HCT116 (cell line): ENCODE data around the gene TMEM52.

Experiments
- EZH2 ChIP-seq: fragments of 200-600 bp; sonication (generic); IDR thresholded peaks from 2 replicates; pipeline ENCODE4 v1.6.1; 2017; ENCODE audit warnings: antibody characterized with exemption, mixed run types
- JUND ChIP-seq: IDR thresholded peaks from 2 replicates; pipeline ENCODE4 v1.6.1; 2012
- POLR2A ChIP-seq: IDR thresholded peaks from 2 replicates; pipeline ENCODE4 v1.7.0; 2011; ENCODE audit warnings: borderline replicate concordance; ENCODE audit not compliant: insufficient read depth, insufficient read length; ENCODE audit errors: extremely low read depth
- POLR2AphosphoS5 ChIP-seq: IDR thresholded peaks from 2 replicates; pipeline ENCODE4 v1.6.1; 2011; ENCODE audit warnings: mild to moderate bottlenecking, low read depth, low read length, moderate library complexity
- TF ChIP-seq, protein P1 (sequence below), 3 experiments: fragments of 200-600 bp in 1 of 3; sonication (generic) in 1 of 3; IDR thresholded peaks in 2 of 3; conservative IDR thresholded peaks in 1 of 3; 2 replicates each; pipeline ENCODE4 v1.5.1; 2012 to 2017; ENCODE audit warnings: low read depth in 2 of 3, low read length in 2 of 3, antibody characterized with exemption in 1 of 3, borderline replicate concordance in 1 of 3, control low read depth in 1 of 3, mild to moderate bottlenecking in 1 of 3, mixed read lengths in 1 of 3, mixed run types in 1 of 3, moderate library complexity in 1 of 3; ENCODE audit not compliant: insufficient read depth in 1 of 3

DNA sequence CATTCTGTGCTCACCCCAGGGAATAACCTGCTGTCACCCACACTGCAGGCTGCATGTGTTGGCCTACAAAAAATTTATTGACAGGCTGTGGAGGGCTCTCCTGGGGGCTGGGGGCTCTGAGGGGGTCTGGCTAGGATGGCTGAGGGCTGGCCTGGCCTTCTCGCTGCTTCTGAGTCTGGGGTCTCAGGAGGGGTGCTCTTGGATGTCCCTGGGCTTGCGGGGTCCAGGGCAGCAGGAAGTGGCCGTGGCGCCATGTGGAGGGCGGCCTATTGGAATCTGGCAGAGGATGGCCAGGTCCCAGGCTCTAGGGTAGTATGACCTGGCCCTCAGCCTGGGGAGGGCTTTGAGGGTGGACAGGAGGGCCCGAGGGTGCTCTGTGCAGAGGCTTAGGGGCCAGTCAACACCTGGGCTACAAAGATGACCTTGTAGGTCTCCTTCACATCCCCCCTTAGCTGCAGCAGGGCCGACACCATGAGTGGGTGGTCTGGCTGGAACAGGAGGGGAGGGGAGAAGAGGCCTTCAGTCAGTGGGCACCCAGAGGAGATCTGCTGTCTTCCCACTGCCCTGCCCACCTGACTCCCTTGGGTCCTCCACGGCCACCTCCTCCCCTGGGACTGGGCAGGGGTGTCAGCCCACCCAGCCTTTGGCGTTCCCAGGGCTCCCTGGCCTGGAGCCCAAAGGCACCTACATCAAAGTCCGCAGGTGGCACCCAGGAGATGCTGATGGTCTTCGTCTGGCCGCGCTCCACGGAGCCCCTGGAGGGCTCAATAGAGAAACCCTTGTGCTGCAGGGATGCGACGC, 3.0 kb upstream of the TMEM52 start:
- no peak for TF ChIP-seq POLR2AphosphoS5
- TF ChIP-seq JUND, result no peak
- no peak for TF ChIP-seq EZH2
- TF ChIP-seq, protein P1, sequence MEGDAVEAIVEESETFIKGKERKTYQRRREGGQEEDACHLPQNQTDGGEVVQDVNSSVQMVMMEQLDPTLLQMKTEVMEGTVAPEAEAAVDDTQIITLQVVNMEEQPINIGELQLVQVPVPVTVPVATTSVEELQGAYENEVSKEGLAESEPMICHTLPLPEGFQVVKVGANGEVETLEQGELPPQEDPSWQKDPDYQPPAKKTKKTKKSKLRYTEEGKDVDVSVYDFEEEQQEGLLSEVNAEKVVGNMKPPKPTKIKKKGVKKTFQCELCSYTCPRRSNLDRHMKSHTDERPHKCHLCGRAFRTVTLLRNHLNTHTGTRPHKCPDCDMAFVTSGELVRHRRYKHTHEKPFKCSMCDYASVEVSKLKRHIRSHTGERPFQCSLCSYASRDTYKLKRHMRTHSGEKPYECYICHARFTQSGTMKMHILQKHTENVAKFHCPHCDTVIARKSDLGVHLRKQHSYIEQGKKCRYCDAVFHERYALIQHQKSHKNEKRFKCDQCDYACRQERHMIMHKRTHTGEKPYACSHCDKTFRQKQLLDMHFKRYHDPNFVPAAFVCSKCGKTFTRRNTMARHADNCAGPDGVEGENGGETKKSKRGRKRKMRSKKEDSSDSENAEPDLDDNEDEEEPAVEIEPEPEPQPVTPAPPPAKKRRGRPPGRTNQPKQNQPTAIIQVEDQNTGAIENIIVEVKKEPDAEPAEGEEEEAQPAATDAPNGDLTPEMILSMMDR (IDR thresholded peaks at IDR 0.05 in 2 of 3, conservative IDR thresholded peaks at IDR 0.05 in 1 of 3; ENCODE audit: borderline replicate concordance in 1 of 3, insufficient read depth in 1 of 3, low read depth in 2 of 3, low read length in 2 of 3), result no peak
- no peak for TF ChIP-seq POLR2A
